Measurements from ENCODE around the gene NLRC5.

DNA sequence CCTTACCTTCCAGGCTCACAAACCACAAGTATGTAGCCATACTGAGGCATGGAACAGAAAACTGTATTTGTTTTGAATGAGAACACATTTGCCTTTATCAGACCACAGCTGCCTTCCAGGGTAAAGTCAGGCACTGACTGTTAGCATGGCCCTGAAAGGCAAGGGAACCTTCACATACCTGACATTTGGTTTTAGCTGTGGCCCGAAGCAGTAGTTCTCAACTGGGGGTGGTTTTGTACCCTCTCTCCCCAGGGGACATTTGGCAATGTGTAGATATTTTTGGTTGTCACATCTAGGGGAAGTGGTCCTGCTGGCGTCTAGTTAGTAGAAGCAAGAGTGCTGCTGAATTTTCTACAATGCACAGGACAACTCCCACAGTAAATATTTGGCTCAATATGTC is 48.3 kb upstream of the NLRC5 start:
- TF ChIP-seq POLR2A (IDR thresholded peaks at IDR 0.05): no peak
- TF ChIP-seq, protein P1, sequence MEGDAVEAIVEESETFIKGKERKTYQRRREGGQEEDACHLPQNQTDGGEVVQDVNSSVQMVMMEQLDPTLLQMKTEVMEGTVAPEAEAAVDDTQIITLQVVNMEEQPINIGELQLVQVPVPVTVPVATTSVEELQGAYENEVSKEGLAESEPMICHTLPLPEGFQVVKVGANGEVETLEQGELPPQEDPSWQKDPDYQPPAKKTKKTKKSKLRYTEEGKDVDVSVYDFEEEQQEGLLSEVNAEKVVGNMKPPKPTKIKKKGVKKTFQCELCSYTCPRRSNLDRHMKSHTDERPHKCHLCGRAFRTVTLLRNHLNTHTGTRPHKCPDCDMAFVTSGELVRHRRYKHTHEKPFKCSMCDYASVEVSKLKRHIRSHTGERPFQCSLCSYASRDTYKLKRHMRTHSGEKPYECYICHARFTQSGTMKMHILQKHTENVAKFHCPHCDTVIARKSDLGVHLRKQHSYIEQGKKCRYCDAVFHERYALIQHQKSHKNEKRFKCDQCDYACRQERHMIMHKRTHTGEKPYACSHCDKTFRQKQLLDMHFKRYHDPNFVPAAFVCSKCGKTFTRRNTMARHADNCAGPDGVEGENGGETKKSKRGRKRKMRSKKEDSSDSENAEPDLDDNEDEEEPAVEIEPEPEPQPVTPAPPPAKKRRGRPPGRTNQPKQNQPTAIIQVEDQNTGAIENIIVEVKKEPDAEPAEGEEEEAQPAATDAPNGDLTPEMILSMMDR (IDR thresholded peaks at IDR 0.05): no peak

Data from lower leg skin (tissue), 3 donors.